ENCODE data around the gene IDH3G.

DNA sequence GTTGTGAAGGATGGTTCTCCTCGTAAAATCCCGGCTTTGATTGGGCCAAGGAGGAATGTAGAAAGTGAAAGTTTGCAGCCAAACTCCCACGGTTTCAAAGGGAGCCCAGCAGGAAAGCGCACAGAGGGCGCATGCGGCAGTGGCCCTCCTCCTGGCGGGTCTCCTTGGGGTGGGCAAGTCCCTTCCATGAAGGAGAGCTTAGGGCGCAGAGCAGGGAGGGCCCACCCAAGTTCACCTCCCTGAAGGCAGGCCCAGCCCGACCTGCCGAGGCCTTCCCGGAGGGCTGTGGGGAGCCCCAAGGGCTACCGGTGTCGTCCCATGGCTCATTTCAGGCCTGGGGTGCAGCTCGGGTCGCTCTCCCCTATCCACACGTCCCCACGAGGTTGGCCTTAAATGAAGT, 34.1 kb upstream of the IDH3G start:
- no peak for TF ChIP-seq POLR2AphosphoS5 (IDR thresholded peaks at IDR 0.05)
- TF ChIP-seq, protein P1, sequence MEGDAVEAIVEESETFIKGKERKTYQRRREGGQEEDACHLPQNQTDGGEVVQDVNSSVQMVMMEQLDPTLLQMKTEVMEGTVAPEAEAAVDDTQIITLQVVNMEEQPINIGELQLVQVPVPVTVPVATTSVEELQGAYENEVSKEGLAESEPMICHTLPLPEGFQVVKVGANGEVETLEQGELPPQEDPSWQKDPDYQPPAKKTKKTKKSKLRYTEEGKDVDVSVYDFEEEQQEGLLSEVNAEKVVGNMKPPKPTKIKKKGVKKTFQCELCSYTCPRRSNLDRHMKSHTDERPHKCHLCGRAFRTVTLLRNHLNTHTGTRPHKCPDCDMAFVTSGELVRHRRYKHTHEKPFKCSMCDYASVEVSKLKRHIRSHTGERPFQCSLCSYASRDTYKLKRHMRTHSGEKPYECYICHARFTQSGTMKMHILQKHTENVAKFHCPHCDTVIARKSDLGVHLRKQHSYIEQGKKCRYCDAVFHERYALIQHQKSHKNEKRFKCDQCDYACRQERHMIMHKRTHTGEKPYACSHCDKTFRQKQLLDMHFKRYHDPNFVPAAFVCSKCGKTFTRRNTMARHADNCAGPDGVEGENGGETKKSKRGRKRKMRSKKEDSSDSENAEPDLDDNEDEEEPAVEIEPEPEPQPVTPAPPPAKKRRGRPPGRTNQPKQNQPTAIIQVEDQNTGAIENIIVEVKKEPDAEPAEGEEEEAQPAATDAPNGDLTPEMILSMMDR (IDR thresholded peaks at IDR 0.05 in 8 of 11, conservative IDR thresholded peaks at IDR 0.05 in 3 of 11) = no peak
- TF ChIP-seq POLR2A (IDR thresholded peaks at IDR 0.05) = no peak

Measured in spleen (tissue), 7 donors.